GM06990 (cell line): ENCODE measurements around the gene MYEOV.

ENCODE experiments used
- DNase-seq: peaks from one replicate; pipeline ENCODE4 v3.0.0-alpha.2; 2011; ENCODE audit not compliant: insufficient read length; ENCODE audit errors: extremely low read depth
- H3K27me3 ChIP-seq: replicated peaks from 2 replicates; pipeline ENCODE4 v1.6.0; 2011; ENCODE audit warnings: low read length; ENCODE audit not compliant: control insufficient read depth, insufficient read depth
- H3K36me3 ChIP-seq: 2 replicates; pipeline ENCODE4 v1.5.1; 2011; ENCODE audit warnings: low read length; ENCODE audit not compliant: control insufficient read depth, insufficient read depth
- H3K4me3 ChIP-seq: replicated peaks from 2 replicates; pipeline ENCODE4 v1.5.1; 2011; ENCODE audit warnings: low read depth, mild to moderate bottlenecking, control low read depth, low read length
- TF ChIP-seq, protein P1 (sequence below): IDR thresholded peaks from 2 replicates; pipeline ENCODE4 v1.5.1; 2011; ENCODE audit warnings: low read length, control low read depth, mild to moderate bottlenecking, inconsistent platforms; ENCODE audit not compliant: insufficient read depth, poor library complexity, severe bottlenecking

The MYEOV gene

GRCh38 chr11:69288883-69289242, 5.1 kb upstream of the MYEOV start:
- H3K27me3 ChIP-seq, result no peaks in the 10 kb centered on the region

GRCh38 chr11:69290806-69291205, 3.1 kb upstream of the MYEOV start:
- DNase-seq, result no peak
- H3K27me3 ChIP-seq, result no peaks in the 10 kb centered on the region
- no peaks in the 10 kb centered on the region for H3K36me3 ChIP-seq
- TF ChIP-seq, protein P1, sequence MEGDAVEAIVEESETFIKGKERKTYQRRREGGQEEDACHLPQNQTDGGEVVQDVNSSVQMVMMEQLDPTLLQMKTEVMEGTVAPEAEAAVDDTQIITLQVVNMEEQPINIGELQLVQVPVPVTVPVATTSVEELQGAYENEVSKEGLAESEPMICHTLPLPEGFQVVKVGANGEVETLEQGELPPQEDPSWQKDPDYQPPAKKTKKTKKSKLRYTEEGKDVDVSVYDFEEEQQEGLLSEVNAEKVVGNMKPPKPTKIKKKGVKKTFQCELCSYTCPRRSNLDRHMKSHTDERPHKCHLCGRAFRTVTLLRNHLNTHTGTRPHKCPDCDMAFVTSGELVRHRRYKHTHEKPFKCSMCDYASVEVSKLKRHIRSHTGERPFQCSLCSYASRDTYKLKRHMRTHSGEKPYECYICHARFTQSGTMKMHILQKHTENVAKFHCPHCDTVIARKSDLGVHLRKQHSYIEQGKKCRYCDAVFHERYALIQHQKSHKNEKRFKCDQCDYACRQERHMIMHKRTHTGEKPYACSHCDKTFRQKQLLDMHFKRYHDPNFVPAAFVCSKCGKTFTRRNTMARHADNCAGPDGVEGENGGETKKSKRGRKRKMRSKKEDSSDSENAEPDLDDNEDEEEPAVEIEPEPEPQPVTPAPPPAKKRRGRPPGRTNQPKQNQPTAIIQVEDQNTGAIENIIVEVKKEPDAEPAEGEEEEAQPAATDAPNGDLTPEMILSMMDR, result no peak
- H3K4me3 ChIP-seq, result no peak overlapping the region

More at GRCh38 chr11:69288883-69289242, 5.1 kb upstream of the MYEOV start:
- TF ChIP-seq, protein P1, result no peak
- H3K4me3 ChIP-seq, result no peak overlapping the region
- no peak for DNase-seq
- H3K36me3 ChIP-seq, result no peaks in the 10 kb centered on the region

DNA sequence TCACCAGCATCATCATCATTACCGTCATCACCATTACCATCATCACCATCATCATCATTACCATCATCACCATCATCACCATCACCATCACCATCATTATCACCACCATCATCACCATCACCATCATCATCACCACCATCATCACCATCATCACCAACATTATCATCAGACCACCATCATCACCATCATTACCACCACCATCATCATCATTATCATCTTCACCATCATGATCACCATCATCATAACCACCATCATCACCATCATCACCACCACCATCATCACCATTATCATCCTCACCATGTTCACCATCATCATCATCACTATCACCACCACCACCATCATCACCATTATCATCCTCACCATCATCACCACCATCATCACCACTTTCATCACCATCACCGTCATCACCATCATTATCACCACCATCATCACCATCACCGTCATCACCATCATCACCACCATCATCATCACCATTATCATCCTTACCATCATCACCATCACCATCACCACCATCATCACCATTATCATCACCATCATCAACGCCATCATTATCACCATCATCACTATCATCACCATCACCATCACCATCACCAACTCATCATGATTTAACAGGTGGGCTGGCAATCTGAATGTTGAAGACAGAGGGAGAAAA, 2.4 kb upstream of the MYEOV start:
- DNase-seq, result no peak
- TF ChIP-seq, protein P1, result no peak
- Histone ChIP-seq H3K4me3 (no peak overlapping the region), H3K27me3 (no peaks in the 10 kb centered on the region), H3K36me3 (no peaks in the 10 kb centered on the region)

DNA sequence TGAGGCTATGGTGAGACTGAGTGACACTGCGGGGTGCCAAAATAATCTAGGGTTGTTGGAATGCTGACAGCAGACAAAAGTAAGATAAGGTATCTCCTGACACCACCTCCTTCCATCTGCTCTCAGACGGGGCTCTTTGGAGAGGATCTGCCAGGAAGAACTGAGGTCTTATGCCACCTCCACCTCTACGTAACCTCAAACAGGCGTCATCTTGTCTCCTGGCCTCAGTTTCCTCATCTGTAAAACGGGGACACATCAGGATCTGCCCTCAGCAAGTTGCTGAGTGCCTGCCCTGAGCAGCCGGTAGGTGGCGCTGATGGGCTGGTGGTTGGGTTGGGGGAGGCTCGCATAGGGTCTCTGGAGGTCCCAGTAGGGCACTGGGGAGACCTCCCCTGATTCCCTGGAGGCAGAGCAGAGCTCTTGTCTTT, 1.7 kb upstream of the MYEOV start:
- TF ChIP-seq, protein P1, result peak; percentile 93
- H3K27me3 ChIP-seq, result no peaks in the 10 kb centered on the region
- no peak overlapping the region for H3K4me3 ChIP-seq
- H3K36me3 ChIP-seq, result no peaks in the 10 kb centered on the region
- DNase-seq, result no peak

GRCh38 chr11:69293087-69293486, 868 bp upstream of the MYEOV start:
- TF ChIP-seq, protein P1, result no peak
- no peaks in the 10 kb centered on the region for H3K27me3 ChIP-seq
- no peaks in the 10 kb centered on the region for H3K36me3 ChIP-seq
- H3K4me3 ChIP-seq, result no peak overlapping the region
- no peak for DNase-seq
